Activated CD8-positive, alpha-beta memory T cell treated with anti-CD3 and anti-CD28 coated beads, Interleukin-2, amount 10 ng/mL, durations not matched to agents 7 days and 5 days (primary cell): ENCODE measurements around the gene FBN3. TPM values are rescaled to one million over a fixed set of nuclear protein-coding genes. Genes with fewer than 3 reads are reported as not detected.

Source experiments
- ATAC-seq: fragments of 150-1000 bp; cut with Tn5 transposase; one replicate; pipeline ENCODE4 v1.10.0; 2021; ENCODE audit warnings: moderate library complexity
- CTCF ChIA-PET: fragments of 350-600 bp; sonication (Branson Sonifier 250); formaldehyde crosslinking; loops from one replicate; lab custom pipeline; 2021; ENCODE audit warnings: antibody characterized with exemption; lab: Charles Lee
- DNase-seq: peaks from one replicate; pipeline ENCODE4 v3.0.0-alpha.2; 2020
- H3K27ac Mint-ChIP-seq: one replicate; pipeline ENCODE4 v1.8.0; 2021; ENCODE audit warnings: mild to moderate bottlenecking, mixed read lengths
- H3K27me3 Mint-ChIP-seq: one replicate; pipeline ENCODE4 v1.8.0; 2021; ENCODE audit warnings: mixed read lengths
- H3K36me3 Mint-ChIP-seq: one replicate; pipeline ENCODE4 v1.8.0; 2021; ENCODE audit warnings: mild to moderate bottlenecking, mixed read lengths
- H3K4me1 Mint-ChIP-seq: one replicate; pipeline ENCODE4 v1.8.0; 2021; ENCODE audit warnings: mixed read lengths
- H3K4me3 Mint-ChIP-seq: one replicate; pipeline ENCODE4 v1.8.0; 2021; ENCODE audit warnings: mild to moderate bottlenecking, moderate library complexity, mixed read lengths
- H3K9me3 Mint-ChIP-seq: one replicate; pipeline ENCODE4 v1.8.0; 2022; ENCODE audit warnings: low read depth, mixed read lengths
- total RNA-seq, 2 experiments: library from RNA; stranded (reverse); gene quantifications; one replicate each; pipeline ENCODE4 v1.2.3, GENCODE V29; 2021

The FBN3 gene
- total RNA-seq, 2 experiments from 2014 or later: 0.06 TPM; not detected in 1

GRCh38 chr19:8120636-8121480 lies 28.5 kb downstream of the FBN3 start:
- CTCF ChIA-PET: no interaction called here
- no peak for DNase-seq
- Mint-ChIP-seq H3K4me1 (no peaks in the 10 kb centered on the region), H3K4me3 (no peak overlapping the region), H3K36me3 (no peaks in the 10 kb centered on the region), H3K27ac (no peak overlapping the region), H3K9me3 (no peaks in the 10 kb centered on the region), H3K27me3 (no peaks in the 10 kb centered on the region)
- no peak for ATAC-seq

- no peak for DNase-seq
- no peak for ATAC-seq
- H3K4me3 Mint-ChIP-seq: no peak overlapping the region
- H3K27ac Mint-ChIP-seq: no peak overlapping the region
- CTCF ChIA-PET: no interaction called here
- no peaks in the 10 kb centered on the region for H3K4me1 Mint-ChIP-seq
- H3K27me3 Mint-ChIP-seq: no peaks in the 10 kb centered on the region
- H3K9me3 Mint-ChIP-seq: no peaks in the 10 kb centered on the region
- H3K36me3 Mint-ChIP-seq: no peaks in the 10 kb centered on the region
These were observed 31.4 kb downstream of the FBN3 start for GRCh38 chr19:8117991-8118390.

DNA sequence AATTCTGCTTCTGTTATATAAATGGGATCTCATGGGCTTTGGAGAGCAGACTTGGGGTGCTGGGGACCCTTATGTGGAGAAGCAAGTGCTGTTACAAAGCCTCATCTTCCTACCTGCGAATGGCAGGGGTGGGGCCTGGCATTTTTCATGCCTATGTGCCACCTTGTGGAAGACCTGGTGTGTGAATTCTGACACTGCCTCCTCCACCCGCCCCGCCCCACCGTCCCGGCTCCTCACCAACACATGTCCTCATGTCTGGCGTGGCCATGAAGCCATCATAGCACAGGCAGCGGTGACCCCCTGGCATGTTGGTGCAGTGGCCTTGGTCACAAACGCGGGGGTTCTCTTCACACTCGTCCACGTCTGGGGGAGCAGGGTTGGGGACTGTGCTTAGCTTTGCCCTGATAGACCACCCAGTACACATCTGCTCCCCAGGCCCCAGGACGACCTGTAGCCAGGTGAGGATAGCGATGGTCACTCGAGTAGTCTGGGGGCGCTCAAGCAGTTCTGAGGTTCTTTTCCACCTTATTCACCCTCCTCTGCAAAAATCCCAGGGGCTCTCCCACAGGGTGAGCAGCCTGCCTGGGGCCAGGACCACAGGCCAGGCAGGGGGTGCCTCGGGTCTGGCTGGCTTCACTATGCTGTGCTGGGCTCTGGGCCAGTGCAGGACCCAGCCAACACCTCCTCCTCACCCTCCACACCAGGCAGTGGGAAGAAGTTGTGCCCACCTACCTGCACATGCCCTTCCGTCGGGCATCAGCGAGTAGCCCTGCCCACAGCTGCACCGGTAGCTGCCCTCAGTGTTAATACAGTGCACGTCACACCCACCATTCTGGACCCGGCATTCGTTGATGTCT lies 32.7 kb downstream of the FBN3 start:
- DNase-seq: no peak
- no peak for ATAC-seq
- H3K27me3 Mint-ChIP-seq: no peaks in the 10 kb centered on the region
- CTCF ChIA-PET: no interaction called here
- no peaks in the 10 kb centered on the region for H3K4me1 Mint-ChIP-seq
- no peaks in the 10 kb centered on the region for H3K9me3 Mint-ChIP-seq
- H3K27ac Mint-ChIP-seq: no peak overlapping the region
- H3K4me3 Mint-ChIP-seq: no peak overlapping the region
- H3K36me3 Mint-ChIP-seq: no peaks in the 10 kb centered on the region

GRCh38 chr19:8115805-8116396 lies 33.5 kb downstream of the FBN3 start:
- H3K9me3 Mint-ChIP-seq: no peaks in the 10 kb centered on the region
- no peak for DNase-seq
- CTCF ChIA-PET: no interaction called here

DNA sequence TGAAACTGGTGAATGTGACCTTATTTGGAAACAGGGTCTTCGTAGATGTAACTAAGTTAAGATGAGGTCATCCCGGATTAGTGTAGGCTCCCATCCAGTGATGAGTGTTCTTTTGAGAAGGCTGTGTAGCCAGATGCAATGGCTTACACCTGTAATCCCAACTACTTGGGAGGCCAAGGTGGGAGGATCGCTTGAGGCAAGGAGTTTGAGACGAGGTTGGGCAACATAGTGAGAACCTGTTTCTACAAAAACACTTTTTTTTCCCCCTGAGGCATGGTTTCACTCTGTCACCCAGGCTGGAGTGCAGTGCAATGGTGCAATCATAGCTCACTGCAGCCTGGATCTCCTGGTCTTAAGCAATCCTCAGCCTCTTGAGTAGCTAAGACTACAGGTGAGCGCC lies 36.4 kb downstream of the FBN3 start:
- CTCF ChIA-PET: no interaction called here
- H3K36me3 Mint-ChIP-seq: no peaks in the 10 kb centered on the region
- ATAC-seq (no peak), DNase-seq (no peak)
- no peak overlapping the region for H3K4me3 Mint-ChIP-seq
- H3K4me1 Mint-ChIP-seq: no peaks in the 10 kb centered on the region
- no peaks in the 10 kb centered on the region for H3K9me3 Mint-ChIP-seq
- peaks cover 3% of the 10 kb centered on the region for H3K27me3 Mint-ChIP-seq
- H3K27ac Mint-ChIP-seq: no peak overlapping the region

More at GRCh38 chr19:8115805-8116396, 33.5 kb downstream of the FBN3 start:
- Mint-ChIP-seq H3K27me3 (no peaks in the 10 kb centered on the region), H3K4me3 (no peak overlapping the region), H3K27ac (no peak overlapping the region), H3K4me1 (no peaks in the 10 kb centered on the region), H3K36me3 (no peaks in the 10 kb centered on the region)
- ATAC-seq: no peak

GRCh38 chr19:8111376-8111775 lies 38.0 kb downstream of the FBN3 start:
- CTCF ChIA-PET: no interaction called here
- H3K36me3 Mint-ChIP-seq: no peaks in the 10 kb centered on the region

GRCh38 chr19:8110931-8111330 lies 38.5 kb downstream of the FBN3 start:
- H3K27me3 Mint-ChIP-seq: peaks cover 3% of the 10 kb centered on the region
- no peaks in the 10 kb centered on the region for H3K4me1 Mint-ChIP-seq
- H3K36me3 Mint-ChIP-seq: no peaks in the 10 kb centered on the region
- no peaks in the 10 kb centered on the region for H3K9me3 Mint-ChIP-seq
- CTCF ChIA-PET: no interaction called here
- H3K4me3 Mint-ChIP-seq: no peak overlapping the region
- no peak for ATAC-seq
- no peak overlapping the region for H3K27ac Mint-ChIP-seq
- DNase-seq: no peak

More at GRCh38 chr19:8111376-8111775, 38.0 kb downstream of the FBN3 start:
- Mint-ChIP-seq H3K9me3 (no peaks in the 10 kb centered on the region), H3K27me3 (peaks cover 3% of the 10 kb centered on the region), H3K27ac (no peak overlapping the region), H3K4me3 (no peak overlapping the region), H3K4me1 (no peaks in the 10 kb centered on the region)
- DNase-seq: no peak
- ATAC-seq: no peak

DNA sequence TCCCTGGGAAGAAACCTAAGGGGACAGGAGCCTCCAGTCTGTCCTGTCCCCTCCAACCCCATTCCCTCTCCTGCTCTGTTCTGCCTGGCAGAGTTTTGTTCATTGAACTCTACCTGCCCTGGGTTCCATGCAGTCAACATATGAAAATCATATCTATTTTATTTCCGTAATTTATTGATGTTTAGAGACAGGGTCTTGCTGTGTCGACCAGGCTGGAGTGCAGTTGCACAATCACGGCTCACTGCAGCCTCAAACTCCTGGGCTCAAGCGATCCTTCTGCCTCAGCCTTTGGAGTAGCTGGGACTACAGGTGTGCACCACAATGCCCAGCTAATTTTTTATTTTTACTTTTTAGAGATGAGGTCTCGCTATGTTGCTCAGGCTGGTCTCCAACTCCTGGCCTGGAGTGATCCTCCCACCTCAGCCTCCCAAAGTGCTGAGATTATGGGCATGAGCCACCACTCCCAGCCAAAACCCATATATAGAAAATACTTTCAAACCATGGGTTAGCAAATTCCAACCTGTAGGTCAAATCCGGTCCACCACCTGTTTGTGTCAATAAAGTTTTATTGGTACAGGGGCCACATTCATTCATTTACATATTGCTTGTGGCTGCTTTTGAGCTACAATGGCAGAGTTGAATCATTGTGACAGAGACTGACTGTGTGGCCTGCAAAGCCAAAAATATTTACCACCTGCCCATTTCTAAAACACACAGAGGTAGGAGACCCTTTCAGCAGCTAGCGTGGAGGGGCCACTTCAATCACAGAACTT lies 39.3 kb downstream of the FBN3 start:
- Mint-ChIP-seq H3K9me3 (no peaks in the 10 kb centered on the region), H3K27me3 (peaks cover 3% of the 10 kb centered on the region), H3K27ac (no peak overlapping the region), H3K36me3 (no peaks in the 10 kb centered on the region), H3K4me3 (no peak overlapping the region), H3K4me1 (no peaks in the 10 kb centered on the region)
- CTCF ChIA-PET: no interaction called here
- no peak for DNase-seq
- ATAC-seq: no peak

- Mint-ChIP-seq H3K27me3 (peaks cover 3% of the 10 kb centered on the region), H3K9me3 (no peaks in the 10 kb centered on the region), H3K36me3 (no peaks in the 10 kb centered on the region), H3K27ac (no peak overlapping the region), H3K4me1 (no peaks in the 10 kb centered on the region), H3K4me3 (no peak overlapping the region)
- ATAC-seq: no peak
- CTCF ChIA-PET: no interaction called here
- no peak for DNase-seq
These were observed 39.9 kb downstream of the FBN3 start for GRCh38 chr19:8109455-8109854.

DNA sequence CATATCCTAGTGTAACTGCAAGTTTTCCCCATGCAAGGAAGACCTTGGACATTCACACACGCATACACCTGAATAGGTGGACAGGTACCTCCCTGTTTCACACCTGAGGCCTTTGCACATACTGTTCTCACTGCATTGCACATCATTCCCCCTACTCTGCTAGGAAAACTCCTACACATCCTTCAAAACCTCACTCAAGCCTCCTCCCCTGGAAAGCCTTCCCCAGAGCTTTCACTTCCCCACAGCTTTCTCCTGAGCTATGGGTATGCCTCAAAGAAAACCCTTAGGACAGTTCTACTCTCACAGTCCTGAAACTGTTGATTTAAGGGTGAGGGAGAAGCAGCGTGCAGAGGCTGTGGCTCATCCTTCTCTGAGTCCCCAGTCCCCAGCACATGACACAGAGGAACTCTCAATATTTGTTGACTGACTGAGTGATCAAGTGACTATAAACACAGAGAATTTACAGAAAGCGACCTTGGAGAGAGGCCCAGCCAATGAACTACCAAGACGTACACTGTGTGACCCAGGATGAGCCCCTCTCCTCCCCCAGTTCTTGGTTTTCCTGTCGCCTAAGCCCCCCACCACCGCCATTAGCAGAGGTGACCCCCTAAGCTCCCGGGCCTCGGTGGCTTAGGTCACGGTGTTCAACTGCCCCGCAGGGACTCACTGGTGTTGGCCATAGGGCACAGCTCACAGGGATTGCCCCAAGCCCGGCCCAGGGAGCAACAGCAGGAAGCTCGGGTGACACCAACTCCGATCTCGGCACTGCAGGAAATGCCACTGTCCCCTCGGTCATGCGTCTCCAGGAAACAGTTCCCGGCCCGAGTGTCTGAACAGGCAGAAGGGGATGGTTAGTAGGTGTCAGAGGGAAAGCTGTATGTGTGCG lies 40.6 kb downstream of the FBN3 start:
- H3K4me3 Mint-ChIP-seq: no peak overlapping the region
- peaks cover 3% of the 10 kb centered on the region for H3K27me3 Mint-ChIP-seq
- no peak for ATAC-seq
- no peak for DNase-seq
- no peaks in the 10 kb centered on the region for H3K9me3 Mint-ChIP-seq
- H3K36me3 Mint-ChIP-seq: no peaks in the 10 kb centered on the region
- no peaks in the 10 kb centered on the region for H3K4me1 Mint-ChIP-seq
- H3K27ac Mint-ChIP-seq: no peak overlapping the region
- CTCF ChIA-PET: no interaction called here

GRCh38 chr19:8107301-8107903 lies 42.0 kb downstream of the FBN3 start:
- Mint-ChIP-seq H3K4me1 (no peaks in the 10 kb centered on the region), H3K27me3 (peaks cover 3% of the 10 kb centered on the region), H3K9me3 (no peaks in the 10 kb centered on the region), H3K36me3 (no peaks in the 10 kb centered on the region), H3K27ac (no peak overlapping the region), H3K4me3 (no peak overlapping the region)
- CTCF ChIA-PET: no interaction called here
- DNase-seq (no peak), ATAC-seq (no peak)

GRCh38 chr19:8105471-8105870 lies 43.9 kb downstream of the FBN3 start:
- H3K27ac Mint-ChIP-seq: no peak overlapping the region
- DNase-seq (no peak), ATAC-seq (no peak)
- H3K27me3 Mint-ChIP-seq: peaks cover 4% of the 10 kb centered on the region
- no peaks in the 10 kb centered on the region for H3K4me1 Mint-ChIP-seq
- no peak overlapping the region for H3K4me3 Mint-ChIP-seq
- H3K9me3 Mint-ChIP-seq: no peaks in the 10 kb centered on the region
- no peaks in the 10 kb centered on the region for H3K36me3 Mint-ChIP-seq
- CTCF ChIA-PET: no interaction called here
